HUES64 (cell line): Measurements from ENCODE around the gene KRTAP19-6. TPM values are rescaled to one million over a fixed set of nuclear protein-coding genes. Genes with fewer than 3 reads are reported as not detected.

Source experiments
- H3K27ac ChIP-seq: 2 replicates; pipeline ENCODE4 v1.7.0; 2013; ENCODE audit warnings: low read depth, low read length, inconsistent platforms
- H3K27me3 ChIP-seq: 2 replicates; pipeline ENCODE4 v1.6.1; 2013; ENCODE audit warnings: mild to moderate bottlenecking, low read length; ENCODE audit not compliant: insufficient read depth
- H3K36me3 ChIP-seq: 2 replicates; pipeline ENCODE4 v1.6.1; 2013; ENCODE audit warnings: mild to moderate bottlenecking, low read length; ENCODE audit not compliant: insufficient read depth
- H3K4me1 ChIP-seq: 2 replicates; pipeline ENCODE4 v1.6.1; 2013; ENCODE audit warnings: mild to moderate bottlenecking, low read length, moderate library complexity; ENCODE audit not compliant: insufficient read depth
- H3K4me3 ChIP-seq: 2 replicates; pipeline ENCODE4 v1.5.1; 2013; ENCODE audit warnings: mild to moderate bottlenecking, low read length, moderate library complexity
- H3K9ac ChIP-seq: 2 replicates; pipeline ENCODE4 v1.6.1; 2013; ENCODE audit warnings: mild to moderate bottlenecking, low read depth, low read length
- H3K9me3 ChIP-seq: 2 replicates; pipeline ENCODE4 v1.6.1; 2013; ENCODE audit warnings: low read depth, low read length; ENCODE audit not compliant: insufficient read depth
- WGBS: fragments of 150-250, 120-280 bp; methylation state at CpG from one replicate; pipeline ENCODE4 v1.1.7; 2013; ENCODE audit warnings: missing lambda C conversion rate; 5-methylcytosine and 5-hydroxymethylcytosine counted together
- polyA plus RNA-seq, 2 experiments: library from polyadenylated mRNA; stranded (reverse); fragments of 50-300 nt; gene quantifications; one replicate each; pipeline ENCODE4 v1.2.3, GENCODE V29; 2013

KRTAP19-6 gene, protein sequence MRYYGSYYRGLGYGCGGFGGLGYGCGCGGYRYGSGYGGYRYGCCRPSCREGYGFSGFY
- polyA plus RNA-seq (2013, experiment 1 of 2), result not detected
- polyA plus RNA-seq (2013, experiment 2 of 2), result not detected

DNA sequence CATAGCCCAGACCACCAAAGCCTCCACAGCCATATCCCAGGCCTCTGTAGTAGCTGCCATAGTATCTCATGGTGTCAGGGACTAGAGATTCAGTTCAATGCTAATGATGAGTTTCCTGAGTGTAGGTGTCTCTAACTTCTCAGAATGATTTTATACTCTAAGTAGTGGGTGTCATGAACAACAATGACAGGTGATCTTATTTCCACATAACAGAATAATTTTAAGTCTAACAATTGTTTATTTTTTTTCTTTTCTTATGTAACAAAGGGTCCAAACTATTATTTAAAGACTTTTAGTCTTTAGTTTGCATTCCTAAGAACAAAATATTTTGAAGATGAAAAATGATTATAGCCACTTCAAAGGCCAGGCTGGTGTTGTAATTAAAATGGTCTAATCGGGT, at the start of gene KRTAP19-6:
Gene KRTAP19-6 (minus strand): TSS at position 101 of the 400 bp plus-strand sequence. CDS start 31 bp downstream, at position 70.
- 86% methylated on average over 1 of the region's 1 CpG for WGBS
- no peak within 1 kb of the TSS for H3K9ac ChIP-seq
- no peaks in the 10 kb centered on the region for H3K9me3 ChIP-seq
- H3K27ac ChIP-seq, result no peak within 1 kb of the TSS
- H3K4me3 ChIP-seq, result no peak within 1 kb of the TSS
- H3K27me3 ChIP-seq, result no peaks in the 10 kb centered on the region
- H3K36me3 ChIP-seq, result no peaks in the 10 kb centered on the region
- H3K4me1 ChIP-seq, result no peaks in the 10 kb centered on the region

DNA sequence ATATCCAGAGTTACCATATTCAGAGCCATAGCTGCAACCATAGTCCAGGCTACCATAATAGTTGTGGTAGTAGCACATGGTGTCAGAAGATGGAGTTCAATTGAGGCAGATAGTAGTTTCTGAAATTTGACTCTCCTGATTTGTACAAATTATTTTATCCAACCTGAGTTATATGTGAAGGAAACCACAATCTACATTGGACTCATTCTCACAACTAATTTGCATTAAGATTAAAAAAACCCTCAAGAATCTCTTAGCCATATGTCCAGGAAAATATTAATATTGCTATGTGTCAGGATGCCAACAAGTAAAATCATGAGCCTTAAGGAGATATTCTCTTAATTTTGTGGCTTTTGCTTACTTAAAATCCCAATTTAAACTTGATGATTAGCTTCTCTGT, 48.6 kb upstream of the KRTAP19-6 start, which contains the start of gene KRTAP22-2:
Gene KRTAP22-2 (minus strand): TSS at position 101 of the 400 bp plus-strand sequence.
- Histone ChIP-seq H3K36me3 (no peaks in the 10 kb centered on the region), H3K9me3 (no peaks in the 10 kb centered on the region), H3K9ac (no peak within 1 kb of the TSS), H3K4me3 (no peak within 1 kb of the TSS), H3K27me3 (no peaks in the 10 kb centered on the region), H3K27ac (no peak within 1 kb of the TSS), H3K4me1 (no peaks in the 10 kb centered on the region)

DNA sequence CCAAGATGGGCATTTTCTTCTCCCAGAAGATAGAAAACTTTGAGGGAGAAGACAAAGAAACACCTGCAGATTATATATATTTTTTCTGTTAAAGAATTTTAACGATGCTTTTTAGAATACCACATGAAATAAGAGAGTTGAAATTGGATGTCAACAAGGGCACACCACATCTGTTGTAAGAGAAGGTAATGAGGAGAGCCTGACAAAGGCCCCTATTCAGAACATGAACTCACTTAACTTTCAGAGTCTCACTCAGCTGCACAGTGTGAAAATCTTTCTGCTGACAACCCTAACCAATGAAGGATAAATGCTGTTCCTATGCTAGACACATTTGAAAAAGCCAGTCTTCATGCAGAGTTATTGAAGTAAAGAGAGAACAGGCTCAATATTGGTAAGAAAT, 41.2 kb upstream of the KRTAP19-6 start:
- H3K9me3 ChIP-seq, result no peaks in the 10 kb centered on the region
- no peak overlapping the region for H3K9ac ChIP-seq
- 0 out of 2 replicates have a peak, but pooled peaks cover 2% of the 10 kb centered on the region for H3K4me1 ChIP-seq
- H3K27ac ChIP-seq, result no peak overlapping the region
- no peaks in the 10 kb centered on the region for H3K36me3 ChIP-seq
- no peak overlapping the region for H3K4me3 ChIP-seq
- H3K27me3 ChIP-seq, result no peaks in the 10 kb centered on the region
- WGBS, result 100% methylated on average over 1 of the region's 1 CpG

DNA sequence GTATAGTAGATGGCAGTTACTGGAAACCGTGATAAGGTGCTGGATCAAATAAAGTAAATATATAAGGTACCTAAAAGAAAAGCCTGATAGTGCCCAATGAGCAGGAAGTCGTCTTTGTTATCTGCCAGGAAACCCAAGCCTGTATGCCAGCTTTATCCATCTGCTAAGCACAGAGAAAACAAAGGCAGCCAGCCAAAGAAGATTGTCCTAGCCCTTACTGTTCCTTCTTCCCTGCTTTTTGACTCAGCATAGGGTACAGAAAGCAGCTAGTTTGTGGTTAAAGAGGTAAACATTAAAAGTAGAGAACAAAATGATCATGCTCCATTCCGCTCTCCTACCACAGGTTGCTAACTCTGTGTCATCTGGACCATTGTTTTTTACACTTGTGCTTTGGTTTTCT, 38.5 kb upstream of the KRTAP19-6 start:
- Histone ChIP-seq H3K27me3 (no peaks in the 10 kb centered on the region), H3K4me1 (0 out of 2 replicates have a peak, but pooled peaks cover 2% of the 10 kb centered on the region), H3K27ac (no peak overlapping the region), H3K36me3 (no peaks in the 10 kb centered on the region), H3K9me3 (no peaks in the 10 kb centered on the region), H3K9ac (no peak overlapping the region), H3K4me3 (no peak overlapping the region)
- WGBS, result 74% methylated on average over 3 of the region's 3 CpGs

DNA sequence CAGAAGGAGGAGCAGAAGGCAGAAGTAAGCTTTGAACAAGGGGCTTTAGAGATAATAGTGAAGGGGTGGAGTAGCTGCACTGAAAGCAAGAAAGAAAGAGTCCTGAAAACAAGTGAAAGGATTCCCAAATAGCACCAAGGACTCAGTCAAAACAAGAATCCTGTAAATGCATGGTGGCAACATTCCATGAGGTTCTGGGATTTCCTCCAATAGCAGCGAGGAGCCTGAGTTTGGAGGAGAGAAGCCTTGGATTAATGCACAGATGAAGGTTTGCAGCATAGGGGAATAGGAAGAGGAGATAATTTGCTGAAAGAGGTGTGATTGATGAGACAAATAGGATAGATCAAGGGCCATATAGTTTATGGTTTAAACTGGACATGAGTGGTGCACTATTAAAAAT, 37.7 kb upstream of the KRTAP19-6 start:
- H3K36me3 ChIP-seq, result no peaks in the 10 kb centered on the region
- WGBS, result 80% methylated on average over 1 of the region's 1 CpG
- H3K9me3 ChIP-seq, result no peaks in the 10 kb centered on the region
- no peak overlapping the region for H3K4me3 ChIP-seq
- H3K27ac ChIP-seq, result no peak overlapping the region
- 0 out of 2 replicates have a peak, but pooled peaks cover 2% of the 10 kb centered on the region for H3K4me1 ChIP-seq
- H3K27me3 ChIP-seq, result no peaks in the 10 kb centered on the region
- no peak overlapping the region for H3K9ac ChIP-seq

DNA sequence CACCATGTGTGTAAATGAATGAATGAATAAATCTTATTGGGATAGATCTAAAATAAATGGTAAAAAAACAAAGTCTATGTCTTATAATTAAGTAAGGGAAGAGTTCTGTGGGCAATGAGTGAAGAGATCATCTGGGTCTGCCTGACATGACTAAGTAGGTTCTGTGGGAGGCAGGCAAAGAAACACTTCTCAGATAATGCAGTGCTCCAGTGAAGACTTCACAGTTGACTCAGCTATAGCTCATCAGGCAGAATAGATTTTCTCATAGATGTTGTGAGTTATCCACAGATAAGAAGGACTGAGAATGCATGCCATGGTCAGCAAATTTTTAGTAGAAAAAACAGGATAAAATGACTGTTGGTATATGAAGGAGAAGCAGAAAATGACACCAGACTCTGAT, 36.1 kb upstream of the KRTAP19-6 start:
- no peaks in the 10 kb centered on the region for H3K9me3 ChIP-seq
- no peak overlapping the region for H3K27ac ChIP-seq
- H3K27me3 ChIP-seq, result no peaks in the 10 kb centered on the region
- H3K36me3 ChIP-seq, result no peaks in the 10 kb centered on the region
- no peak overlapping the region for H3K4me3 ChIP-seq
- H3K9ac ChIP-seq, result no peak overlapping the region
- 0 out of 2 replicates have a peak, but pooled peaks cover 2% of the 10 kb centered on the region for H3K4me1 ChIP-seq

DNA sequence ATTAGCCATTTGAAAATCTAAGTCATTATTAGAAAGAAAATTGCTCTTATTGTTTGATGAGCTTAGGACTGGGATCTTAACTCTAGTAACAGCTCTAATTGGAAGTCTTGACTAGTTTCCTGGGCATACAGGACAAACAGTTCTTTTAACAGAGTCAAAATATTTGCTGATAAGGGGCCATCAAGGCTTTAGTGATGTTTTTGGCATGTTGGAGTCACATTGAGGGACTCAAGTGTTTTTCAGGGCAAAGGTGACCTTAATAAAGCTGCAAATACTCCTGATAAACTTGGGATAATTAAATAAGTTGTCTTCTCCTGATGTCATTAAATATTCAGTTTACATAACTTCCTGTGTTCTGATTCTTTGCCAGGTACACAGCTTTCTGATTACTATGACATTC, 26.0 kb upstream of the KRTAP19-6 start:
- Histone ChIP-seq H3K4me3 (no peak overlapping the region), H3K27ac (no peak overlapping the region), H3K27me3 (no peaks in the 10 kb centered on the region), H3K9ac (no peak overlapping the region), H3K9me3 (no peaks in the 10 kb centered on the region), H3K4me1 (no peaks in the 10 kb centered on the region), H3K36me3 (no peaks in the 10 kb centered on the region)

DNA sequence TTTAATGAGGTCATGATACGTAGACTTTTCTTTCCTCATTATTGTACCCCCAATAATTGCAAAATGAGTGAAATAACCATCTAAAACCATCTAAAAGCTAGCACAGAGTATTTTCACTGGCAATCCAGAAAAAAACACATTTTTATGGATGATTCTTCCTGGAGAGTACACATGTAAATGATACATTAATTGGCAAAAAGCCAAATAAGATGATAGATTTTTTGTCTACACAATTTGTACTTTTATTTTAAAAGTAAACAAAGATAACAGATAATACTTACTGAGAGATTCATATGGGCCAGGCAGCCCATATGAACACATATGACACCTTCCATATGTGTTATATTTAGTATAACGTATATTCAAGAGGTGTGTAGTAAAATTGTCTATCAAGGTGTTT, 22.0 kb upstream of the KRTAP19-6 start:
- Histone ChIP-seq H3K27me3 (no peaks in the 10 kb centered on the region), H3K36me3 (no peaks in the 10 kb centered on the region), H3K9me3 (no peaks in the 10 kb centered on the region), H3K4me3 (no peak overlapping the region), H3K4me1 (no peaks in the 10 kb centered on the region), H3K9ac (no peak overlapping the region), H3K27ac (no peak overlapping the region)
- WGBS, result 85% methylated on average over 1 of the region's 2 CpGs

DNA sequence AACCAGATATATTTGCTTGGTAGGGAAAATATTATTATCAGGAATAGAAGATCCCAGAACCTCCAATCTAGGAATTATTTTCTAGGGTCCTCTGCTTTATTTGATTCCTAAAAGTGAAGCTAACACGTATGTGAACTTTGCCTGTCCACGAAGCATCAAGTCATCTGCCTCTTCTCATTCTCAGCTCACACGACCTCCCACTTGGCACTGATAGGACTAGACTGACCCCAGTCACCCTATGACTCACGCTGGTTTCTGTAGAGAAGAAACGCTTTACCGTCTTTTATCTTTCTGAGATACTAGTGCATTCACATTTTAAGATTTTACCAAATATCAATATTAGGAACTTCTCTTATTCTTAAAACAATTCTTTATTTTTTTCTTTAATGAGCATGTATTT, 21.4 kb upstream of the KRTAP19-6 start:
- Histone ChIP-seq H3K9ac (no peak overlapping the region), H3K4me3 (no peak overlapping the region), H3K36me3 (no peaks in the 10 kb centered on the region), H3K27me3 (no peaks in the 10 kb centered on the region), H3K27ac (no peak overlapping the region), H3K9me3 (no peaks in the 10 kb centered on the region), H3K4me1 (no peaks in the 10 kb centered on the region)
- 77% methylated on average over 6 of the region's 6 CpGs for WGBS

DNA sequence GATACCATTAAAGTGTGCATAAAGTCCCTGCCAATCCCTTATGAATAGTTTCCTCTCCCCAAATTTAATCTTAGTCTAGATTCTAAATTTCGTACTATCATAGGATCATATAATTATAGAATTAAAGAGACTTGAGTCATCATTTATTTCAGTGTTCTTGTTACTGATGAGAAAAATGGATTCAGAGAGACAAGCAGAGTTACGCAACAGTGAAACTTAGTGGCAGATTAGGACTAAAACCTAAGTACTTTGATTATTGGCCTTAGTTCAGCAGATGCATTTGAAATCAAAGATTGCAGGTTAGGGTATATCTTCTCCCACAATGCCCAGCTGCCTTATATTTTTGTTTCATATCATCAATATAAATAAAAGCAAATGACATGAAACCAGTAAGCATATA, 20.3 kb upstream of the KRTAP19-6 start:
- Histone ChIP-seq H3K4me3 (no peak overlapping the region), H3K9ac (no peak overlapping the region), H3K4me1 (no peaks in the 10 kb centered on the region), H3K36me3 (no peaks in the 10 kb centered on the region), H3K9me3 (no peaks in the 10 kb centered on the region), H3K27ac (no peak overlapping the region), H3K27me3 (no peaks in the 10 kb centered on the region)
- 91% methylated on average over 1 of the region's 2 CpGs for WGBS

DNA sequence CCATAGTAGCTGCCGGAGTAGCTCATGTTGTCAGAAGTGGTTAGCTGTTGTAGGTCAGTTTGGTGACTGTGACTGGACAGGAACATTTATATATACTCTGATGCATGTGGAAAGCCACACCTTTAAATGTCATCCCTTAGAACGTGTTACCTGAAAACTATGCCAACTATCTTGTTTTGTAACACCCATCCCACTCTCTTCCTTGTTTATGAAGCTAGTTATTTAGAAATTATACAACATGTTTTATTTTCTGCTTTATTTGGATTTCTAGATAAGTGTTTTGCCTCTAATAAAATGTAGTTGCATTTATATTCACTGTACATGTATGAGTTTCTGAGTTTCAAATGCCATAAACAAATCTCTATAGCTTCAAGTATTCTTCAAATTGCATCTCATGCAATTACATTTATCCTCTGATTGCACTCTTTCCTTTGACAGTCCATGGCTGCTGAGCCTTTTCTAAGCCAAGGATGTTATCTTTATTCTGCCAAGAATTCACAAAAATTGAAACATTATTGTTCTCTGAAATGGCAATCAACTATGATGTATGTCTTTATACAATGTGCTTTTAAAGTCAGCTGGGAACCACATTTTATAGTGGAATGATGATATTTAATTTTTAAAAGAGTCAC, 19.7 kb upstream of the KRTAP19-6 start, which contains the start of gene KRTAP19-7:
Gene KRTAP19-7 (minus strand): TSS at position 51 of the 632 bp plus-strand sequence. CDS start 25 bp downstream, at position 26.
- no peaks in the 10 kb centered on the region for H3K9me3 ChIP-seq
- H3K27me3 ChIP-seq, result no peaks in the 10 kb centered on the region
- 71% methylated on average over 2 of the region's 2 CpGs for WGBS

More for the DNA sequence above, 19.7 kb upstream of the KRTAP19-6 start, which contains the start of gene KRTAP19-7:
- Histone ChIP-seq H3K27ac (no peak within 1 kb of the TSS), H3K4me1 (no peaks in the 10 kb centered on the region), H3K36me3 (no peaks in the 10 kb centered on the region), H3K9ac (no peak within 1 kb of the TSS), H3K4me3 (no peak within 1 kb of the TSS)
